NT2/D1 (cell line): Measurements from ENCODE around the gene PUDP.
A peak's percentile ranks its signal among the peaks of the same experiment; 100 is the strongest.

Source experiments
- DNase-seq: peaks from one replicate; pipeline ENCODE4 v3.0.0-alpha.2; 2011; ENCODE audit warnings: low read depth, low spot score
- H3K27me3 ChIP-seq: 2 replicates; pipeline ENCODE4 v1.6.0; 2011; ENCODE audit warnings: mild to moderate bottlenecking; ENCODE audit not compliant: insufficient read length, insufficient read depth
- H3K36me3 ChIP-seq: 2 replicates; pipeline ENCODE4 v1.6.1; 2011; ENCODE audit warnings: mild to moderate bottlenecking, low read length, mixed read lengths; ENCODE audit not compliant: insufficient read depth, insufficient read length
- H3K4me1 ChIP-seq: 2 replicates; pipeline ENCODE4 v1.5.1; 2011; ENCODE audit not compliant: insufficient read depth, insufficient read length
- H3K4me3 ChIP-seq: 2 replicates; pipeline ENCODE4 v1.5.1; 2011; ENCODE audit warnings: low read depth; ENCODE audit not compliant: insufficient read length
- H3K9ac ChIP-seq: 2 replicates; pipeline ENCODE4 v1.6.0; 2011; ENCODE audit warnings: low read depth; ENCODE audit not compliant: insufficient read length
- H3K9me3 ChIP-seq: 2 replicates; pipeline ENCODE4 v1.5.1; 2011; ENCODE audit warnings: mild to moderate bottlenecking, low read length; ENCODE audit not compliant: insufficient read depth
- SUZ12 ChIP-seq: IDR thresholded peaks from 2 replicates; pipeline ENCODE4 v1.6.1; 2011; ENCODE audit not compliant: insufficient read length, insufficient read depth; ENCODE audit errors: extremely low read depth
- YY1 ChIP-seq: IDR thresholded peaks from 2 replicates; pipeline ENCODE4 v1.6.1; 2011; ENCODE audit not compliant: insufficient read length, insufficient read depth
- ZNF274 ChIP-seq: IDR thresholded peaks from 2 replicates; pipeline ENCODE4 v1.6.1; 2011; ENCODE audit warnings: mild to moderate bottlenecking, low read depth, low read length

Gene PUDP

DNA sequence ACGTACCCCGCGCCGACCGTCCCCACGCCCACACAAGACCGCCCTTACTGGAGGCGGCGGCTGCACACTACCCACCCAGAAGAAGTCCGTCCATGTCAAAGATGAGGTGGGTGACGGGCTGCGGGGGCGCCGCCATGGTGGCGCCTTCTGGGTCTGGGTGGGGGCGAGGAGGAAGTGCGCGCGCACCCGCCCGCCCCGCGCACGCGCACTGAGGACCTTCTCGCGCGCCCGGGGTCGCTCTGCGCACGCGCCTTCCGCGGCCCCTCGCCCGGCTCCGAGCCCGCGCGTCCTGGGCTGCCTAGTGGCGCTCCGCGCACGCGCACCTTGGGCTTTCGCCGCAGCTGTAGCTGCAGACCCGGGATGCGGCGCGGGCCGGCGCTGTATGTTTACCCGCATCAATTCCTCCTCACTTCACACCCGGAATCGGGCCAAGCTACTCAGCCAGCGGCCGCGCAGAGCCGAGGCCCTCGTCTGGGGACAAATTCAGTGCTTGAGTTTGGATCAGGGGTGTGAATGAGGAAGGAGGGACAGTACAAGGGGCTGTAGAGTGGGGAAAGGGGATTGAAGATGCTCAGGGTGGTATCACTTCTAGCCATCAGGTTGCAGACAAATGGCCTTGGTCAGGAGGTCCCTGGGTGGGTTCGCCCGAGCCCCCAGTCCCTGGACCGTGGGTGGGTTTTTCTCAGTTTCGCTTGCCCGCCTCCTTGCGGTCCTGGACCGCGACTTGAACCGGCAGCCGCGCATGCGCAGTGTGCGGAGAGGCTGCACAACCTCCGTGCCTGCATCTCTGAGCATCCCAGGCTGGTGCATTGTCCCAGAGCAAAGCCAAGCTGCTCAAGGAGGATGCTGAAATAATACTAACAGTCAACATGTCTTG is at the start of gene PUDP:
Gene PUDP (minus strand): TSS at position 176 of the 877 bp plus-strand sequence. CDS start 40 bp downstream, at position 136.
- DNase-seq = peak; percentile 69
- H3K36me3 ChIP-seq = no peaks in the 10 kb centered on the region
- TF ChIP-seq SUZ12 = no peak
- peak; percentile 51 for TF ChIP-seq YY1
- no peak for TF ChIP-seq ZNF274
- H3K9ac ChIP-seq = peak within 1 kb of the TSS; percentile 91
- H3K27me3 ChIP-seq = peaks cover 5% of the 10 kb centered on the region
- peak within 1 kb of the TSS; percentile 65 for H3K4me3 ChIP-seq
- H3K4me1 ChIP-seq = peaks cover 2% of the 10 kb centered on the region
- no peaks in the 10 kb centered on the region for H3K9me3 ChIP-seq

DNA sequence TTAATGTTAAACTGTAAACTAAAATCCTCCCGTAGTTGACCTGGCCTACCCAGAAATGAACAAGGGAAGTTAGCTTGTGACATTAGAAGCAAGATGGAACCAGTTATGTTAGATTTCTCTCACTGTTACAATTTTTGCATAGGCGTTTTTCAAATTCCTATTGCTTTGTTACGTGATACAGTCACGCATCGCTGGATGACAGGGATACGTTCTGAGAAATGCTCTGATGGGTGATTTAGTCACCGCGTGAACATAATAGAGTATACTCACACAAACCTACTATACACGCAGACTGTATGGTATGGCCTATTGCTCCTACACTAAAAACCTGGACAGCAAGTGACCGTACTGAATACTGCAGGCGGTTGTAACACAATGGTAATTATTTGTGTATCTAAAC is 46.7 kb upstream of the PUDP start:
- TF ChIP-seq SUZ12 = no peak
- no peak for TF ChIP-seq YY1
- TF ChIP-seq ZNF274 = no peak
- Histone ChIP-seq H3K27me3 (no peaks in the 10 kb centered on the region), H3K4me3 (no peak overlapping the region), H3K4me1 (no peaks in the 10 kb centered on the region), H3K9me3 (no peaks in the 10 kb centered on the region; the same call in 1 of the 2 replicates), H3K9ac (no peak overlapping the region), H3K36me3 (no peaks in the 10 kb centered on the region)
- no peak for DNase-seq

DNA sequence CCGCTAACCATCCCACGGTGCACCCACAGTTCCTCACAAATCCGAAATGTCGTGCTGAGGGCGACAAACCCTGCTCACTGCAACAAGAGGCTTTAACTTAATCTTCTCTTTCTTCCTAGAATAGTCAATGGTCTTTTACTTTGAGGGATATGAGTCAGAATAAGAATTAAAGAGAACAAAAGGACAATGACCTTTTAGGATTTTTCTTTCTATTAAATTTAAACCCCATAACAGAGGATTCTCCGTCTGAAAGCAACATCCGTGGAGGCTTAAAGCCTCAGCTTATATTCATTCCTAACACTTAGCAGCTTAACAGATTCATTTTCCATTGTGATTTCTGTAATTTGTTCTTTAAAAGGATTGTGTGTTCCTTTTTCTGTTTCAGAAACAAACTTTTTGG is 44.9 kb upstream of the PUDP start:
- H3K9ac ChIP-seq = no peak overlapping the region
- TF ChIP-seq SUZ12 (no peak), YY1 (no peak), ZNF274 (no peak)
- H3K4me3 ChIP-seq = no peak overlapping the region
- no peaks in the 10 kb centered on the region for H3K4me1 ChIP-seq
- H3K27me3 ChIP-seq = no peaks in the 10 kb centered on the region
- no peak for DNase-seq
- no peaks in the 10 kb centered on the region for H3K36me3 ChIP-seq
- H3K9me3 ChIP-seq = no peaks in the 10 kb centered on the region; the same call in 1 of the 2 replicates

DNA sequence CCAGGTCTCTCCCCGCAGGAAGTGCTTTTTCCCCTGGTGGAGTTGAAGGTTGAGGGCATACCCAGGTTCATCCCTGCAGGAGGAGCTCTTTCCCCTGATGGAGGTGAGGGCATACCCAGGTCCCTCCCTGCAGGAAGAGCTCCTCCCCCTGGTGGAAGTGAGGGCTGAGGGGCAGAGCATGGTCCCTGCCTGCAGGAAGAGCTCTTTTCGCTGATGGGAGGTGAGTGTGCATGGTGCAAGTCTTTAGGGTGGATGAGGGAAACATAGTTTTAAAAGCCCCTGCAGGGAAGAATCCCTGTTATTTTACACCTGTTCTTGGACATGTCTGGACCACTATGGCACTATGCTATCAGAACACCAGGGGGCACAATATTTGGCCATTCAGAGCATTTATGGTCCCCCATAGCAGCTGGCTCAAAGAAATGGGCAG is 43.7 kb upstream of the PUDP start:
- Histone ChIP-seq H3K4me3 (no peak overlapping the region), H3K27me3 (no peaks in the 10 kb centered on the region), H3K36me3 (no peaks in the 10 kb centered on the region), H3K9ac (no peak overlapping the region), H3K4me1 (no peaks in the 10 kb centered on the region), H3K9me3 (no peaks in the 10 kb centered on the region; the same call in 1 of the 2 replicates)
- no peak for DNase-seq
- no peak for TF ChIP-seq SUZ12
- TF ChIP-seq YY1 = no peak
- TF ChIP-seq ZNF274 = no peak

DNA sequence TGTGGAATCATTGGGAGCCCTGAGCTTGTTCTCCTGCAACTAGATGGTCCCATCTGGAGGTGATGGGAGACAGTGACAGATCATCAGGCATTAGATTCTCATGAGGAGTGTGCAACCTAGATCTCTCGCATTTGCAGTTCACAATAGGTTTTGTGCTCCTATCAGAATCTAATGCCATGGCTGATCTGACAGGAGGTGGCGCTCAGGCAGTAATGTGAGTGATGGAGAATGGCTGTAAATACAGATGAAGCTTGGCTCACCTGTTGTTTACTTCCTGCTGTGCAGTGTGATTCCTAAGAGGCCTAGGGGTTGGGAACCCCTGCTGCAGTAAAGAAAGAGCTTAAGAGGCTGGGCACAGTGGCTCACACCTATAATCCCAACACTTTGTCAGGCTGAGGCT is 42.2 kb upstream of the PUDP start:
- no peaks in the 10 kb centered on the region for H3K27me3 ChIP-seq
- no peaks in the 10 kb centered on the region; the same call in 1 of the 2 replicates for H3K9me3 ChIP-seq
- TF ChIP-seq SUZ12 = no peak
- no peak for TF ChIP-seq ZNF274
- no peak for TF ChIP-seq YY1
- no peak for DNase-seq
- H3K4me3 ChIP-seq = no peak overlapping the region
- H3K36me3 ChIP-seq = no peaks in the 10 kb centered on the region
- H3K4me1 ChIP-seq = no peaks in the 10 kb centered on the region
- no peak overlapping the region for H3K9ac ChIP-seq

DNA sequence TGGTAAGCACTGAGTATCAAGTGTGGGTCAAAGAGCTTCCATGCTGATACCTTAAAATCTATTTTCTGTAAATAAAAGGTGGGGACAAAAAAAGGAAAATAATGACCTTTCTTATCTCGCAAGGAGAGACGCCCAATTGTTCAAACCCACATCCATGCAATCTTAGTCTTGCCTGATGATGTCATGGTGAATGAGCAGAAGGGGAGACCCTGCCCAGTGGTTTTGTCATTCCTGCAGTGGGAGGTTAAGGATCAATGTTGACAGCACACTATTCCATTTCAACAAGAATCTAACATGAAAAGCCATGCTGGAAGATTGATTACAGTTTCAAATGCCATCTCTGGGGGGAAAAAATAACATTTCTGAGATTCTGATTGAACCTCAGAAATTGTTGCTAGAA is 40.7 kb upstream of the PUDP start:
- H3K9me3 ChIP-seq = no peaks in the 10 kb centered on the region; the same call in 1 of the 2 replicates
- TF ChIP-seq YY1 (no peak), ZNF274 (no peak), SUZ12 (no peak)
- no peaks in the 10 kb centered on the region for H3K27me3 ChIP-seq
- H3K4me3 ChIP-seq = no peak overlapping the region
- H3K4me1 ChIP-seq = no peaks in the 10 kb centered on the region
- no peaks in the 10 kb centered on the region for H3K36me3 ChIP-seq
- no peak overlapping the region for H3K9ac ChIP-seq
- no peak for DNase-seq

DNA sequence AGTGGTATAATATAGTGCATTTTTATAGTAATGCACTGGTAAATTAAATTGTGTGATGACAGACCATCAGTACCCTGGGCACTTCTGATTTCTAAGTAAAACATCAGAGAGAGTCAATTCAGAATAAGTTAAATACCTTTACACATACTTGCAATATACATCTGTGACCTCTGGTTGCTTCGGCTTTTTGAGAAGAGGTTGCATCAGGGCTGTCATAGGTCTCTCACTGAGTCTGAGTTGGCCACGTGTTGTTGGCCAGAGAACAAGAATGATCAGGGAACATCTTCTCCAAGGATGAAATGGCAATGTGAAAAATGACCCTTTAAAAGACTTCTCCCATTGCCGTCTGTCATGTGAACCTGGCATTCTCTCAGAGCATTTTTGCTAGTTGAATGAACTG is 36.9 kb upstream of the PUDP start:
- no peak for DNase-seq
- no peak overlapping the region for H3K4me3 ChIP-seq
- H3K27me3 ChIP-seq = no peaks in the 10 kb centered on the region
- H3K4me1 ChIP-seq = no peaks in the 10 kb centered on the region
- H3K9me3 ChIP-seq = no peaks in the 10 kb centered on the region
- no peak overlapping the region for H3K9ac ChIP-seq
- H3K36me3 ChIP-seq = no peaks in the 10 kb centered on the region
- TF ChIP-seq YY1 = no peak
